ENCODE results near the gene MPST.

The MPST gene

GRCh38 chr22:36977401-36977861 lies 42.1 kb upstream of the MPST start:
- Histone ChIP-seq H3K4me3 (ENCODE audit: low read depth, low read length) (peak overlapping the region; percentile 20), H3K36me3 (ENCODE audit: control insufficient read depth in 2 of 2, insufficient read depth in 1 of 2, low read length in 2 of 2) (no peaks in the 10 kb centered on the region), H3K9me3 (ENCODE audit: control insufficient read depth, insufficient read depth, low read depth, low read length) (no peaks in the 10 kb centered on the region), H3K27ac (ENCODE audit: extremely low read depth, low read depth, low read length) (no peak overlapping the region), H3K4me1 (ENCODE audit: control insufficient read depth, insufficient read depth, low read length) (no peaks in the 10 kb centered on the region)
- POLR2A ChIA-PET: interaction anchor here (0.6 kb wide), 1 partner anchor 41 kb away, joined by 3 read pairs; no protein-coding TSS in a partner anchor
- CTCF ChIA-PET: interaction anchor here (0.6 to 10.3 kb wide), 50 partner anchors 8 to 1837 kb away, joined by 3 to 104 read pairs (median 4); partner anchors contain the start of gene KCTD17
- TF ChIP-seq ZNF223 (tag by site-specific recombination; IDR thresholded peaks at IDR 0.05) (0 out of 2 replicates have a peak, but pooled peaks have one; percentile 25), ZBTB48 (tag by site-specific recombination; IDR thresholded peaks at IDR 0.05) (peak; percentile 69), EGR2 (tag by site-specific recombination; IDR thresholded peaks at IDR 0.05; ENCODE audit: low read depth) (peak; percentile 28; the same call in 1 of the 2 replicates), SCRT1 (tag by site-specific recombination; IDR thresholded peaks at IDR 0.05; ENCODE audit: borderline replicate concordance) (peak; percentile 60; the same call in 1 of the 2 replicates), PATZ1 (tag by site-specific recombination; IDR thresholded peaks at IDR 0.05) (peak; percentile 75), KLF9 (tag by site-specific recombination; IDR thresholded peaks at IDR 0.05; ENCODE audit: low read depth) (0 out of 2 replicates have a peak, but pooled peaks have one; percentile 10), SP2 (tag by site-specific recombination; IDR thresholded peaks at IDR 0.05) (no peak), ZNF2 (tag by site-specific recombination; IDR thresholded peaks at IDR 0.05) (0 out of 2 replicates have a peak, but pooled peaks have one; percentile 31), ZBTB10 (tag by site-specific recombination; IDR thresholded peaks at IDR 0.05) (peak; percentile 48; the same call in 1 of the 2 replicates), ZNF302 (tag by site-specific recombination; IDR thresholded peaks at IDR 0.05; ENCODE audit: low read depth) (no peak), GLIS2 (tag by site-specific recombination; IDR thresholded peaks at IDR 0.05) (peak; percentile 74), CTCF (tag by site-specific recombination; IDR thresholded peaks at IDR 0.05) (peak; percentile 46), ZNF146 (tag by site-specific recombination; IDR thresholded peaks at IDR 0.05) (no peak), HIC1 (tag by site-specific recombination; IDR thresholded peaks at IDR 0.05) (peak; percentile 39; the same call in 1 of the 2 replicates), ZNF423 (tag by site-specific recombination; IDR thresholded peaks at IDR 0.05) (no peak), YY2 (tag by site-specific recombination; IDR thresholded peaks at IDR 0.05) (peak; percentile 49), ZFHX2 (tag by site-specific recombination; conservative IDR thresholded peaks at IDR 0.05) (peak; percentile 48)
